ENCODE results near the gene IL20RB.

GRCh38 chr3:136955813-136956212 is 2.0 kb upstream of the IL20RB start:
- TF ChIP-seq TAF1 (IDR thresholded peaks at IDR 0.05; ENCODE audit: low read depth, low read length) (no peak), POLR2A (IDR thresholded peaks at IDR 0.05; ENCODE audit: low read depth, low read length) (no peak)

Data from GM12891 (cell line).